GM18499 (cell line): ENCODE data around the gene IZUMO2.
"Not testable (repeated sequence)": the region's sequence is repeated elsewhere in the genome, so short reads cannot be mapped to it uniquely, and the experiment has no call there.

ENCODE experiments used
- ATAC-seq: cut with Tn5 transposase; IDR thresholded peaks from one replicate; pipeline ENCODE4 v1.9.1; 2021; ENCODE audit warnings: moderate number of reproducible peaks; ENCODE audit not compliant: insufficient read depth, unreplicated experiment

IZUMO2 gene

DNA sequence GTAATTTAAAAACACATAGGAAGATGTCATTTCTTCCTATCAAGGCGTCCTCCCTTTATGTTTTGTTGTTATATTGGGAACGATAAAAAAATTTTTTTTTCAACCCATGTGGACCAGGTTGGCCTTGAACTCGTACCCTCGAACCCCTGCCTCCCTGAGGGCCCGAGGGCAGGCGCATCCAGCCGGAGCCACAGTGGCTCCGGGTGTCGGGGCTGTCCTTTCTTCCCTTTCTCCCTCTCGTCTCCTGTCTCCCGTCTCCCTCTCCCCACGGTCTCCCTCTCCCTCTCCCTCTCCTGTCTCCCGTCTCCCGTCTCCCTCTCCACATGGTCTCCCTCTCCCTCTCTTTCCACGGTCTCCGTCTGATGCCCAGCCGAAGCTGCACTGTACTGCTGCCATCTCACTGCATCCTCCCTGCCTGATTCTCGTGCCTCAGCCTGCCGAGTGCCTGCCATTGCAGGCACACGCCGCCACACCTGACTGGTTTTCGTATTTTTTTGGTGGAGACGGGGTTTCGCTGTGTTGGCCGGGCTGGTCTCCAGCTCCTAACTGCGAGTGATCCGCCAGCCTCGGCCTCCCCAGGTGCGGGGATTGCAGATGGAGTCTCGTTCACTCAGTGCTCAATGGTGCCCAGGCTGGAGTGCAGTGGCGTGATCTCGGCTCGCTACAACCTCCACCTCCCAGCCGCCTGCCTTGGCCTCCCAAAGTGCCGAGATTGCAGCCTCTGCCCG, 22.8 kb downstream of the IZUMO2 start:
- ATAC-seq, result not testable (repeated sequence)

DNA sequence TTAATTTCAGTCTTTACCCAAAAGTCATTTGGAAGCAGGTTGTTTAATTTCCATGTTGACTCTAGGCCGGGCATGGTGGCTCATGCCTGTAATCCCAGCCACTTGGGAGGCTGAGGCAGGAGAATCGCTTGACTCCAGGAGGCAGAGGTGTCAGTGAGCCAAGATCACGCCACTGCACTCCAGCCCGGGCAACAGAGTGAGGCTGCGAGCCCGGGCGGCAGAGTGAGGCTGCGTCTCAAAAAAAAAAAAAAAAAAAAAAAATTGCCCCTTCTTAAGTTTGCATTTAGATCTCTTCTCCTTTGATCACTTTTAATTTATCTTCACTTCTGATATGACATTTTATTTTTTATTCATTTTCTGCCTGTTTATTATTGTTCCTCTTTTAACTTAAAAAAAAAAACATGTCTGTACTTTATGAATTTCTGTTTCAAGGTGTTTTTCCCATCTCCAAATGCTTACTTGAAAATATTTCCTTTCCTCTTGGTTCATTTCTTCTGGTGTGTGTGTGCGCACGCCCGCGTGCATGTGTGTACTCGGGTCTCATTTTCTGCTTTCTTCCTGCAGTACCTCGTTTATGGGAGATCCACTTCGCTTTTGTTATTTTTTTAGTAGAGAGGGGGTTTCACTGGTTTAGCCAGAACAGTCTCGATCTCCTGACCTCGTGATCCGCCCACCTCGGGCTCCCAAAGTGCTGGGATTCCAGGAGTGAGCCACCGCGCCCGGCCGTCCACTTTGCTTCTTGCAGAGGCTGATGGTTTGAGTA, 26.3 kb downstream of the IZUMO2 start:
- not testable (repeated sequence) for ATAC-seq

DNA sequence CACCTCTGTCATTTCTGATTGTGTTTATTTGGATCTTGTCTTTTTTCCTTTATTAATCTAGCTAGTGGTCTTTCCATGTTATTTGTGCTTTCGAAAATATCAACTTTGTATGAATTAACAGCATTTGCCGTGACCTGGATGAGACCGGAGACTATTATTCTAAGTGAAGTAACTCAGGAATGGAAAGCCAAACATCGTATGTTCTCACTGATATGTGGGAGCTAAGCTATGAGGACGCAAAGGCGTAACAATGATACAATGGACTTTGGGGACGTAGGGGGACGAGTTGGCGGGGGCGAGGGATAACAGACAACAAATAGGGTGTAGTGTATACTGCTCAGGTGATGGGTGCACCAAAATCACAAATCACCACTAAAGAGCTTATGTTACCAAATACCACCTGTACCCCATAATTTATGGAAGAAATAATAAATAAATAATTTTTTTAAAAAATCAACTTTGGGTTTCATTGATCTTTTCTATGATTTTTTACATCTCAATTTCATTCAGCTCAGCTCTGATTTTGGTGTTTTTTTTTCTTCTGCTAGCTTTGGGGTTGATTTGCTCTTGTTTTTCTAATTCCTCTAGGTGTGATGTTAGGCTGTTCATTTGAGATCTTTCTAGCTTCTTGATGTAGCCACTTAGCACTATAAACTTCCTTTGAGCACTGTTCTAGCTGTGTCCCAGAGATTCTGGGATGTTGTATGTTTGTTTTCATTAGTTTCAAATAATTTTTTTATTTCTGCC, 27.1 kb downstream of the IZUMO2 start:
- ATAC-seq, result not testable (repeated sequence)

DNA sequence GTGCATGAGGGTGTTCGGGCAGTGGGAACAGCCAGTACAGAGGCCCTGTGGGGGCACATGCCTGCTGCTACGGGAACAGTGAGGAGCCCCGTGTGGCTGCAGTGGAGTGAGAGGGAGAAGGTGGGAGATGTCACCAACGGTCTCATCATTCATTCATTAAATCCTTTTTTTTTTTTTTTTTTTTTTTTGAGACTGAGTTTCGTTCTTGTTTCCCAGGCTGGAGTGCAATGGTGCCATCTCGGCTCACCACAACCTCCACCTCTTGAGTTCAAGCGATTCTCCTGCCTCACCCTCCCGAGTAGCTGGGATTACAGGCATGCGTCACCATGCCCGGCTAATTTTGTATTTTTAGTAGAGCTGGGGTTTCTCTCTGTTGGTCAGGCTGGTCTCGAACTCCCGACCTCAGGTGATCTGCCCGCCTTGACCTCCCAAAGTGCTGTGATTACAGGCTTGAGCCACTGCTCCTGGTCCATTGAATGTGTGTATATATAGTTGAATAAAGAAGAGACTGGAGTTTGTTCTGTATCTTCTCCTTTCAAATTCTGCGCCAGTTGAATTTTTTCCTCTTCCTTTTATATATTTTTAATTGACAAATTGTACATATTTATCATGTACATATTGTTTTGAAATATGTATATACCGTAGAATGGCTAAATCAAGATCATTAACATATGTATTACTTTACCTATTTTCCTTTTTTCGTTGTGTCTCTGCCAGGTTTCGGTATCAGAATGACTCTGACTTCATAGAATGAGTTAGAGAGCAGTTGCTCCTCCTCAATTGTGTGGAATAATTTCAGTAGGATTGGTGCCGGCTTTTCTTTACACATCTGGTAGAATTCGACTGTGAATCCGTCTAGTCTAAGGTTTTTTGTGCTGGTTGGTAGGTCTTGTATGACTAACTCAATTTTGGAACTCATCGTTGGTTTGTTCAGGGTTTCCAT, 28.0 kb downstream of the IZUMO2 start:
- ATAC-seq, result not testable (repeated sequence)

DNA sequence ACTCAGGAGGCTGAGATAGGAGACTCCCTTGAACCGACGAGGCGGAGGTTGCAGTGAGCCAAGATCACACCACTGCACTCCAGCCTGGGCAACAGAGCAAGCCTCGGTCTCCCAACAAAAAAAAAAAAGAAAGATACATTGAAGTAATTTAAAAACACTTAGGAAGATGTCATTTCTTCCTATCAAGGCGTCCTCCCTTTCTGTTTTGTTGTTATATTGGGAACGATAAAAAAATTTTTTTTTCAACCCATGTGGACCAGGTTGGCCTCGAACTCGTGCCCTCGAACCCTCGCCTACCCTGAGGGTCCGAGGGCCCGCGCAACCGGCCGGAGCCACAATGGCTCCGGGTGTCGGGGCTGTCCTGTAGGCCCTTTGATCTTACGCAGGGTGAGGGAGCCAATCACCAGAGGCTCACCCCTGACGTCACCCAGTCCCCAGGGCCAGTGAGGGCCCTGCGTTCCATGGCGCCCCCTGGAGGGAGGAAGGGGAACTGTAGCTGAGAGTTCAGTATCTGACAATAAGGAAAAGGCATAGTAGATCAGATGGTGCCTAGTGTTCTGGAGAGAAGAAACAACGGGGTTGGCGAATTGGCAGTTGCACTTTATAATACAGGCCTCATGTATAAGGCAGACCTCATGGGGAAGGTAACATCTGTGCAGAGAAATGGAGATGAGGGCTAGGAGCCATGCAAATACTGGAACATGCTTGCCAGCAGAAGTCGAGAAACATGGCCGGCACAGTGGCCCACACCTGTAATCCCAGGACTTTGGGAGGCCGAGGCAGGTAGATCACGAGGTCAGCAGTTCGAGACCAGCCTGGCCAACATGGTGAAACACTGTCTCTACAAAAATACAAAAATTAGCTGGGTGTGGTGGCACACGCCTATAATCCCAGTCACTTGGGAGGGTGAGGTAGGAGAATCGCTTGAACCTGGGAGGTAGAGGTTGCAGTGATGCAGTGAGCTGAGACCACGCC, 29.3 kb downstream of the IZUMO2 start:
- not testable (repeated sequence) for ATAC-seq

DNA sequence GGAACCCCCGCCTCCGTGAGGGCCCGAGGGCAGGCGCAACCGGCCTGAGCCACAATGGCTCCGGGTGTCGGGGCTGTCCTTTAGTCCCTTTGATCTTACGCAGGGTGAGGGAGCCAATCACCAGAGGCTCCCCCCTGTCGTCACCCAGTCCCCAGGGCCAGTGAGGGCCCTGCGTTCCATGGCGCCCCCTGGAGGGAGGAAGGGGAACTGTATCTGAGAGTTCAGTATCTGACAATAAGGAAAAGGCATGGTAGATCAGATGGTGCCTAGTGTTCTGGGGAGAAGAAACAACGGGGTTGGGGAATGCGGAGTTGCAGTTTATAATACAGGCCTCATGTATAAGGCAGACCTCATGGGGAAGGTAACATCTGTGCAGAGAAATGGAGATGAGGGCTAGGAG, 59.1 kb downstream of the IZUMO2 start:
- ATAC-seq, result not testable (repeated sequence)

DNA sequence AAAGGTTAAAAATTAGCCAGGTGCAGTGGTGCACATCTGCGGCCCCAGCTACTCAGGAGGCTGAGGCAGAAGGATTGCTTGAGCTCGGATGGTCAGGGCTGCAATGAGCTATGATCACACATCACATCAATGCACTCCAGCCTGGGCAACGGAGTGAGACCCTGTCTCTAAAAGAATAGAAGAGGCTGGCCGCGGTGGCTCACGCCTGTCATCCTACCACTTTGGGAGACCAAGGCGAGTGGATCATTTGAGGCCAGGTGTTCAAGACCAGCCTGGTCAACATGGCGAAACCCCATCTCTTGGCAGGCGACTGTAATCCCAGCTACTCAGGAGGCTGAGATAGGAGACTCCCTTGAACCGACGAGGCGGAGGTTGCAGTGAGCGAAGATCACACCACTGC, 59.7 kb downstream of the IZUMO2 start:
- not testable (repeated sequence) for ATAC-seq
